GM12872 (cell line): Measurements from ENCODE around the gene NPR2.

Source experiments
- CTCF ChIP-seq: IDR thresholded peaks from 3 replicates; pipeline ENCODE4 v1.5.1; 2011; ENCODE audit warnings: low read depth, mild to moderate bottlenecking, low read length, moderate library complexity; ENCODE audit not compliant: insufficient read depth

The NPR2 gene

DNA sequence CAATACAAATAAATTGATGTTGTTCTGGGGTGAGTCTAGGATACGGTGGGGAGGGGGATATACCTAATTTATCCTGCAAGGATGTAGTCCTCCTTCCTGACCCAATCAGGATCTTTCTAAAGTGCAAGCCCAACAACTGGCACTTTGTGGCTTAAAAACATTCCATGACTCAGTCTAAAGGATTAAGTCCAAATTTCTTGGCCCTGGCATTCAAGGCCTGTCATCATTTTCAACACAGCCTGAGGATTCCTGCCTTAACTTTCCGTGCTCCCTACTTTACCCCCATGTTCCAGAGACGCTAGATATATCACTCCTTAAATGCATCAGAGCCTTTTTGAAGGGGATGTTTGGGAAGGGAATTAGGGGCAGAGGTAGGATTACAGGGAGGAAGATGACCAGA is 36.1 kb downstream of the NPR2 start:
- no peak for TF ChIP-seq CTCF

DNA sequence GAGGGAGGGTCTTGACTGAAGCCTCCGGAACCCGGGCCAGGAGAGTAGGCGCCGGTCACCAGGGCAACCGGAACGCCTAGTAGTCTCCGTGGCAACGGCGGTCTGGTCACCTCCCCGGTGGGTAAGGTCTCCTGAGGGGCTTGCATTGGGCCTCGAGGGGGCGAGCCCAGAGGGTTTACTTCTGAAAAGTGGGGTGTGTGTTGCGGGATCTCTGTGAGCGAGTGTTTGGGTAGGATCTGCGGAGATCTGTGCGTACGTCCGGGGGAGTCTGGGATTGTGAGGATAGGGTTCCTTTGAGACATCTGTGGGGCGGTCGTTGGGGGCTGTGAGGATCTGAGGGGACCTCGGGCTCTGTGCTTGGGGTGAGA is 37.3 kb downstream of the NPR2 start, which contains the start of gene FAM221B:
FAM221B (minus strand) TSS at position 17 of the 368 bp plus-strand sequence. CDS start 2,571 bp downstream, outside the sequence.
- TF ChIP-seq CTCF: no peak

GRCh38 chr9:35829084-35829763 is 37.8 kb downstream of the NPR2 start, which contains the start of gene TMEM8B:
Gene TMEM8B, plus strand, starts transcription at chr9:35829228. Its CDS starts 220 bp downstream, at chr9:35829448.
- TF ChIP-seq CTCF: no peak

DNA sequence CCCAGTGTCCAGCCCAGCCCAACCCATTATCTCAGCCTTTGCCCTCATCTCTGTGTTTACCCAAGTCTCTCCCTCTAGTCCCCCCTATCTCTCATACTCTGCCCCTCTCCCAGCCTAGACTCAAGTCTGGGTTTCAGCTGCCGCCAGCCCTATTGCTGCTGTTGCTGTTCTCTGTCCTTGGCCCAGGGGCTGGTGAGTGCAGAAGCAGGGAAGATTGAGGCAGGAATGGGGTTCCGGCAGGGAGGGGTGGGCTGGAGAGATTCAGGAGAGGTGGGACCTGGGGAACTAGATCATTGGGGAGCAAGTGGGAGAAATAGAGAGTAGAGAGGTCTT is 38.3 kb downstream of the NPR2 start:
- no peak for TF ChIP-seq CTCF

DNA sequence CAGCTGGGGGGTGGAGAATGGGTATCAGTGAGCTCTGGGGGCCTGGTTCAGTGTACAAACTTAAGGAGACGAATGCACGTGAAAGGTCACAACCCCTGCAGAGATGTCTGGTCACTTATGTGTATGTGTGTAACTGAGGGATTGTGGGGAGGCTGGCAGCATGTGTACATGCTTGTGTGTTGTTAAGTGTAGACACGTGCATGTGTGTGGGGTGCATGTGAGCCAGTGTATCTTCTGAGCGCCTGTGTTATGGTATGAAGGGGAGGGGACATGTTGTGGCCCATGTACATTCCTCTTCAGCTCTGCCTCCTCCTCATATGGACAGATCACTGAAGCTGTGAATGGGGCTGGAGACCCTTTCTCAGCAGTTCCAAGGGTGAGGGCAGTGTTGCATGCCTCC is 39.6 kb downstream of the NPR2 start:
- TF ChIP-seq CTCF: no peak

DNA sequence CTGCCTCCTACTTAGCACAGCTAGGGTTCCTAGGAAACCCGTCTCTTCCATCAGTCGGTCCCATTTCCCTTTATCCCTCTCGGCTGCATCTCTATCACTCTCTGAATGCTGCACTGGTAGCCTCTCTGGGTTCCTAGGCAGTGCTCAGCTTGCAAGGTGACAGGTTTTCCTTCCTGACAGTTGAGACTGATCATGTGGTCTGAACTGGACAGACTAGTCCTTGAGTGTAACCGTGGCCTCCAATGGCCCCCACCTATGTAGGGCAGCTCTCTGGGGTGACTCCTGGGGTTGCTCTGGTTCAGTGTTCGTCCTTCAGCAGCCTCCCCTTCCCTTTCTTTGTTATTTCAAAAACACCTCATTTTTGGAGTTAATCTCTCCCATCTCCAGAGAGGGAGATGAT is 41.4 kb downstream of the NPR2 start:
- TF ChIP-seq CTCF: no peak

DNA sequence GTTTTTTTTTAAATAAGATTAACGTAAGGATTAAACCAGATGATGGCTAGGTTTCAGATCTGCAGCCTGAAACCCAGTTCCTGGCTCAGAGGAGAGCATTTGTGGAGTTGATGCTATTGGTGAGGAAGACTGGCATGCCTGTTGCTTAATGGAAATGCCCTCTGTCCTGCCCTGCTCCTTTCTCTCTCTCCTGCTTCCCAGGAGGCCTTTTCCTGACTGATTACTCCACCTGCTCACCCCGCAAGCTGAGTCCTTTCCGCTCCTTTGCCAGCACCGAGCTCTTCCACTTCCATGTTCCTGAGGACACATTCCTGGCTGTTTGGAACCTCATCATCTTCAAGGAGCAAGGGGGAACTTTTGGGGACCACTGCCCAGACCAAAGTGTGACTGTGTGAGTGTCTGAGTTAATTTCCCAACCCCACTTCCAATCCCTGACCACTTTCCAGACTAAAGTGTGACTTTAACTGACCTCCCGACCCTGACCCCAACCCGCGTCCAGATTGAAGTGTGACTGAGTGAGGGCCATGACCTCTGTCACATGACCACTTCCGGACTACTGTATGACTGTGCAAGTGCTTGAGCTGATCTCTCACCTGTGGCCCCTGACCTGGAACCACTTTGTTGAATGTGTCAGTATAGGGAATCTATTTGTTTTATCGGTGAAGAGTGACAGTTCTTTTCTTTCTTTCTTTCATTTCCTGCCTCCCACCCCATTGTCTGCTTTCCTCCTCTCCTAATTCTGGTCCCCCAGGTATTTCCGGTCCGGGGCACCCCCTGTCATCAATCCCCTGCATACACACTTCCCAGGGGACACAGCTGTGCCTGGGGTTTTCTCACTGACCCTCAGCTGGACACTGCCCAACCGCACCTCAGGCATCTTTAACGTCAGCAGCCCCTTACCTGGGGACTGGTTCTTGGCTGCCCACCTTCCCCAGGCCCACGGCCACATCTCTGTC is 43.1 kb downstream of the NPR2 start:
- no peak for TF ChIP-seq CTCF
